WTC11 (cell line): ENCODE results near the gene GALNTL6. TPM values are rescaled to one million over a fixed set of nuclear protein-coding genes. Genes with fewer than 3 reads are reported as not detected.

ENCODE experiments used
- ATAC-seq: fragments of 200-7000 bp; cut with Tn5 transposase; 2 replicates; pipeline ENCODE4 v1.10.0; 2021; ENCODE audit warnings: mild to moderate bottlenecking, moderate library complexity
- CTCF ChIA-PET: fragments of 300-600 bp; sonication (Branson Sonifier 250); formaldehyde crosslinking; loops from one replicate; lab custom pipeline; 2021; ENCODE audit warnings: antibody characterized with exemption; lab: Charles Lee
- POLR2A ChIA-PET: fragments of 350-600 bp; sonication (Branson Sonifier 250); formaldehyde crosslinking; loops from one replicate; lab custom pipeline; 2021; ENCODE audit warnings: antibody characterized with exemption; lab: Charles Lee
- DNase-seq: peaks from one replicate; pipeline ENCODE4 v3.0.0; 2021; ENCODE audit warnings: low spot score
- H3K27ac Mint-ChIP-seq: 2 replicates; pipeline ENCODE4 v1.8.0; 2021; ENCODE audit warnings: mixed read lengths
- H3K27me3 Mint-ChIP-seq: 2 replicates; pipeline ENCODE4 v1.8.0; 2021; ENCODE audit warnings: low read depth, mild to moderate bottlenecking, moderate library complexity, mixed read lengths
- H3K36me3 Mint-ChIP-seq: 2 replicates; pipeline ENCODE4 v1.8.0; 2021; ENCODE audit warnings: mixed read lengths
- H3K4me1 Mint-ChIP-seq: 2 replicates; pipeline ENCODE4 v1.8.0; 2022; ENCODE audit warnings: mixed read lengths
- H3K4me3 Mint-ChIP-seq: 2 replicates; pipeline ENCODE4 v1.8.0; 2021; ENCODE audit warnings: mild to moderate bottlenecking, moderate library complexity, mixed read lengths
- H3K9me3 Mint-ChIP-seq: 2 replicates; pipeline ENCODE4 v1.8.0; 2021; ENCODE audit warnings: mixed read lengths
- AFF4 ChIP-seq: sonication (generic); formaldehyde crosslinking; IDR thresholded peaks from 2 replicates; pipeline ENCODE4 v1.8.1; 2023; ENCODE audit warnings: mild to moderate bottlenecking, missing genetic modification reagents, borderline replicate concordance
- ATF2 ChIP-seq: sonication (generic); formaldehyde crosslinking; IDR thresholded peaks from 2 replicates; pipeline ENCODE4 v1.8.1; 2022; ENCODE audit warnings: low read depth, missing genetic modification reagents, borderline replicate concordance
- ATF6 ChIP-seq: sonication (generic); formaldehyde crosslinking; IDR thresholded peaks from 2 replicates; pipeline ENCODE4 v1.8.1; 2023; ENCODE audit warnings: mild to moderate bottlenecking, missing genetic modification reagents
- CREB1 ChIP-seq: sonication (generic); formaldehyde crosslinking; IDR thresholded peaks from 2 replicates; pipeline ENCODE4 v1.8.0; 2023; ENCODE audit warnings: mild to moderate bottlenecking, missing genetic modification reagents
- CTCF ChIP-seq: fragments of 200-600 bp; IDR thresholded peaks from 2 replicates; pipeline ENCODE4 v1.8.0; 2022; ENCODE audit warnings: antibody characterized with exemption
- E2F4 ChIP-seq: sonication (generic); formaldehyde crosslinking; IDR thresholded peaks from 2 replicates; pipeline ENCODE4 v1.8.1; 2022; ENCODE audit warnings: low read depth, mild to moderate bottlenecking, moderate library complexity, missing genetic modification reagents, borderline replicate concordance
- KAT7 ChIP-seq: sonication (generic); formaldehyde crosslinking; IDR thresholded peaks from 2 replicates; pipeline ENCODE4 v1.8.1; 2023; ENCODE audit warnings: missing genetic modification reagents, mild to moderate bottlenecking, borderline replicate concordance
- NR3C1 ChIP-seq: sonication (generic); formaldehyde crosslinking; conservative IDR thresholded peaks from 2 replicates; pipeline ENCODE4 v1.8.1; 2023; ENCODE audit warnings: low read depth, mild to moderate bottlenecking, missing genetic modification reagents
- OVOL2 ChIP-seq: fragments of 250-450 bp; sonication (Bioruptor Pico); IDR thresholded peaks from 2 replicates; pipeline ENCODE4 v1.9.0; 2021; ENCODE audit warnings: mild to moderate bottlenecking, borderline replicate concordance
- PRDM15 ChIP-seq: sonication (generic); formaldehyde crosslinking; IDR thresholded peaks from 2 replicates; pipeline ENCODE4 v1.8.0; 2022; ENCODE audit warnings: missing genetic modification reagents
- ZNF138 ChIP-seq: sonication (generic); formaldehyde crosslinking; conservative IDR thresholded peaks from 2 replicates; pipeline ENCODE4 v1.8.1; 2022; ENCODE audit warnings: mild to moderate bottlenecking, moderate library complexity, missing genetic modification reagents
- ZNF396 ChIP-seq: fragments of 250-450 bp; sonication (Bioruptor Pico); IDR thresholded peaks from 2 replicates; pipeline ENCODE4 v1.8.0; 2021; ENCODE audit warnings: mild to moderate bottlenecking, moderate library complexity, borderline replicate concordance
- ZNF532 ChIP-seq: fragments of 250-450 bp; sonication (Bioruptor Pico); IDR thresholded peaks from 2 replicates; pipeline ENCODE4 v1.9.0; 2021; ENCODE audit warnings: mild to moderate bottlenecking, borderline replicate concordance
- total RNA-seq: library from RNA; stranded (reverse); gene quantifications from 3 replicates; pipeline ENCODE4 v1.2.3, GENCODE V29; 2021

The GALNTL6 gene
- total RNA-seq, 1 experiment from 2014 or later, result 0.24 TPM

- TF ChIP-seq AFF4 (CRISPR knock-in tag) (no peak), ATF6 (CRISPR knock-in tag) (no peak), E2F4 (CRISPR knock-in tag) (no peak), OVOL2 (CRISPR knock-in tag) (no peak), ZNF396 (no peak), CTCF (no peak), CREB1 (CRISPR knock-in tag) (no peak), NR3C1 (CRISPR knock-in tag) (no peak)
Observed at GRCh38 chr4:172815499-172816164, 1002.4 kb downstream of the GALNTL6 start (continued).

- Mint-ChIP-seq H3K9me3 (no peaks in the 10 kb centered on the region), H3K4me1 (no peaks in the 10 kb centered on the region; the same call in 1 of the 2 replicates), H3K27ac (no peak overlapping the region), H3K27me3 (no peaks in the 10 kb centered on the region), H3K36me3 (no peaks in the 10 kb centered on the region), H3K4me3 (no peak overlapping the region)
- POLR2A ChIA-PET, result interaction anchor here (0.7 kb wide), 1 partner anchor 9 kb away, joined by 3 read pairs; no protein-coding TSS in a partner anchor
- no peak for DNase-seq
- no peak for ATAC-seq
- CTCF ChIA-PET, result interaction anchor here (1.0 kb wide), 1 partner anchor 73 kb away, joined by 3 read pairs; no protein-coding TSS in a partner anchor
- TF ChIP-seq ZNF138, result no peak
- TF ChIP-seq ATF2 (CRISPR knock-in tag), result no peak
- no peak for TF ChIP-seq ZNF532 (CRISPR knock-in tag)
- no peak for TF ChIP-seq KAT7 (CRISPR knock-in tag)
- no peak for TF ChIP-seq ZNF396
- no peak for TF ChIP-seq PRDM15 (CRISPR knock-in tag)
Observed at GRCh38 chr4:172818901-172819300, 1005.7 kb downstream of the GALNTL6 start.
